Prostate gland (tissue), 2 donors: ENCODE data around the gene OR5A2.

Experiments used
- POLR2A ChIP-seq: fragments of 450-650 bp; IDR thresholded peaks from one replicate; pipeline ENCODE4 v1.6.1; 2016; ENCODE audit warnings: antibody characterized with exemption, mild to moderate bottlenecking
- POLR2AphosphoS5 ChIP-seq: sonication (generic); formaldehyde crosslinking; IDR thresholded peaks from one replicate; pipeline ENCODE4 v1.6.1; 2017; ENCODE audit warnings: antibody characterized with exemption
- TF ChIP-seq, protein P1 (sequence below), 4 experiments: fragments of 200-600 bp in 2 of 4; fragments of 450-650 bp in 2 of 4; sonication (generic) in 2 of 4; IDR thresholded peaks; 1 replicate in 3 of 4; 2 replicates in 1 of 4; pipeline ENCODE4 v1.5.1; 2016 to 2019; ENCODE audit warnings: antibody characterized with exemption in 4 of 4, mild to moderate bottlenecking in 2 of 4, moderate library complexity in 2 of 4

DNA sequence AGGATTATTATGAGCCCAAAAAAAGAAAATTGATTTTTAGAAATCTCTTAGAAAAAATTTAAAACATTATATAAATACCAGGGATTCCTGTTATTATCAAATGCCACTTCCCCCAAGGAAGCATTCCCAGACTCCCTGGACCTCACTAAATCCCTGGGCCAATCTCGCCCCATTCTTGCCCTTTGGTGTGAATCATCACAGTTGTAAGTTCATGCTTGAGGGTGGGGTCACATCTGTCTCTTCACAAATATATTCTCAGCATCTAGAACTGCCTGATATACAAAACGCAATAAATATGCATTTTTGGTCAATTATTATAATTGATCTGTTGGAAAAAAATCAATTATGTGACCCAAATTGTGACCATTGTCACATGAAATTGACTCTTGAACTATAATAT lies 22.3 kb upstream of the OR5A2 start:
- TF ChIP-seq, protein P1, sequence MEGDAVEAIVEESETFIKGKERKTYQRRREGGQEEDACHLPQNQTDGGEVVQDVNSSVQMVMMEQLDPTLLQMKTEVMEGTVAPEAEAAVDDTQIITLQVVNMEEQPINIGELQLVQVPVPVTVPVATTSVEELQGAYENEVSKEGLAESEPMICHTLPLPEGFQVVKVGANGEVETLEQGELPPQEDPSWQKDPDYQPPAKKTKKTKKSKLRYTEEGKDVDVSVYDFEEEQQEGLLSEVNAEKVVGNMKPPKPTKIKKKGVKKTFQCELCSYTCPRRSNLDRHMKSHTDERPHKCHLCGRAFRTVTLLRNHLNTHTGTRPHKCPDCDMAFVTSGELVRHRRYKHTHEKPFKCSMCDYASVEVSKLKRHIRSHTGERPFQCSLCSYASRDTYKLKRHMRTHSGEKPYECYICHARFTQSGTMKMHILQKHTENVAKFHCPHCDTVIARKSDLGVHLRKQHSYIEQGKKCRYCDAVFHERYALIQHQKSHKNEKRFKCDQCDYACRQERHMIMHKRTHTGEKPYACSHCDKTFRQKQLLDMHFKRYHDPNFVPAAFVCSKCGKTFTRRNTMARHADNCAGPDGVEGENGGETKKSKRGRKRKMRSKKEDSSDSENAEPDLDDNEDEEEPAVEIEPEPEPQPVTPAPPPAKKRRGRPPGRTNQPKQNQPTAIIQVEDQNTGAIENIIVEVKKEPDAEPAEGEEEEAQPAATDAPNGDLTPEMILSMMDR (IDR thresholded peaks at IDR 0.05), result no peak
- TF ChIP-seq POLR2A (no peak), POLR2AphosphoS5 (no peak)
